ENCODE measurements around the gene WRAP53. TPM values are rescaled to one million over a fixed set of nuclear protein-coding genes. Genes with fewer than 3 reads are reported as not detected.

Gene WRAP53
- total and polyA plus RNA-seq, 2 of the 13 experiments (the other 11 are each of a cell fraction or from before 2014, with no cell fraction given) = 7.0 to 19.5 TPM

DNA sequence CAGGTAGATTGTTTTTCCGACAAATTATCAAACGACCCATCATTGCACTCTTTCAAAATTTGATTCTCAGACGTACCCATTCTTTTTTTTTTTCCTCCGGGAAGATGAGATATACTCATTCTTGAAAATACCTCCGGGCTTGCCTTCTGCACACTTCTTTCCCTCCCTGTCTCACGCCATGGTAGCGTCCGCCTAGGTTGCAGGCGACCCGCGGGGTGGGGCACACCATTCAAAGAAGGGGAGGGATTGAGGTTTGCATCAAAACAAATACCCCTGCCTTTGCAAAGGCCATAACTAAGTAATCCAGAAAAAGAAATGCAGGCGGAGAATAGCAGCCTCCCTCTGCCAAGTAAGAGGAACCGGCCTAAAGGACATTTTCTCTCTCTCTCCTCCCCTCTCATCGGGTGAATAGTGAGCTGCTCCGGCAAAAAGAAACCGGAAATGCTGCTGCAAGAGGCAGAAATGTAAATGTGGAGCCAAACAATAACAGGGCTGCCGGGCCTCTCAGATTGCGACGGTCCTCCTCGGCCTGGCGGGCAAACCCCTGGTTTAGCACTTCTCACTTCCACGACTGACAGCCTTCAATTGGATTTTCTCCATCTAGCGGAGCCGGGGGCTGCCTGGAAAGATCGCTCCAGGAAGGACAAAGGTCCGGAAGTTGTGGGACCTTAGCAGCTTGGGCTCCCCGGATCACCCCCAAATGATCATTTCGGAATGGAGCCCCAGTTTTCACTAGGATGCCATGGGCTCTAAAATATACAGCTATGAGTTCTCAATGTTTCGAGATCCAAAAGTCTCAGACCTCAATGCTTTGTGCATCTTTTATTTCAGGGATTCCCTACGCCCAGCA, 1.8 kb upstream of the WRAP53 start (continued):
- TF ChIP-seq, protein P1, sequence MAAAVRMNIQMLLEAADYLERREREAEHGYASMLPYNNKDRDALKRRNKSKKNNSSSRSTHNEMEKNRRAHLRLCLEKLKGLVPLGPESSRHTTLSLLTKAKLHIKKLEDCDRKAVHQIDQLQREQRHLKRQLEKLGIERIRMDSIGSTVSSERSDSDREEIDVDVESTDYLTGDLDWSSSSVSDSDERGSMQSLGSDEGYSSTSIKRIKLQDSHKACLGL (CRISPR knock-in tag; IDR thresholded peaks at IDR 0.05) = no peak; the same call in 1 of the 2 replicates
- no peak for TF ChIP-seq TBP (CRISPR knock-in tag; IDR thresholded peaks at IDR 0.05)
- TF ChIP-seq, protein P2, sequence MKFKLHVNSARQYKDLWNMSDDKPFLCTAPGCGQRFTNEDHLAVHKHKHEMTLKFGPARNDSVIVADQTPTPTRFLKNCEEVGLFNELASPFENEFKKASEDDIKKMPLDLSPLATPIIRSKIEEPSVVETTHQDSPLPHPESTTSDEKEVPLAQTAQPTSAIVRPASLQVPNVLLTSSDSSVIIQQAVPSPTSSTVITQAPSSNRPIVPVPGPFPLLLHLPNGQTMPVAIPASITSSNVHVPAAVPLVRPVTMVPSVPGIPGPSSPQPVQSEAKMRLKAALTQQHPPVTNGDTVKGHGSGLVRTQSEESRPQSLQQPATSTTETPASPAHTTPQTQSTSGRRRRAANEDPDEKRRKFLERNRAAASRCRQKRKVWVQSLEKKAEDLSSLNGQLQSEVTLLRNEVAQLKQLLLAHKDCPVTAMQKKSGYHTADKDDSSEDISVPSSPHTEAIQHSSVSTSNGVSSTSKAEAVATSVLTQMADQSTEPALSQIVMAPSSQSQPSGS (CRISPR knock-in tag; IDR thresholded peaks at IDR 0.05) = no peak
- TF ChIP-seq BHLHE40 (IDR thresholded peaks at IDR 0.05; ENCODE audit: low read length) = peak; percentile 94
- TF ChIP-seq, protein P3, sequence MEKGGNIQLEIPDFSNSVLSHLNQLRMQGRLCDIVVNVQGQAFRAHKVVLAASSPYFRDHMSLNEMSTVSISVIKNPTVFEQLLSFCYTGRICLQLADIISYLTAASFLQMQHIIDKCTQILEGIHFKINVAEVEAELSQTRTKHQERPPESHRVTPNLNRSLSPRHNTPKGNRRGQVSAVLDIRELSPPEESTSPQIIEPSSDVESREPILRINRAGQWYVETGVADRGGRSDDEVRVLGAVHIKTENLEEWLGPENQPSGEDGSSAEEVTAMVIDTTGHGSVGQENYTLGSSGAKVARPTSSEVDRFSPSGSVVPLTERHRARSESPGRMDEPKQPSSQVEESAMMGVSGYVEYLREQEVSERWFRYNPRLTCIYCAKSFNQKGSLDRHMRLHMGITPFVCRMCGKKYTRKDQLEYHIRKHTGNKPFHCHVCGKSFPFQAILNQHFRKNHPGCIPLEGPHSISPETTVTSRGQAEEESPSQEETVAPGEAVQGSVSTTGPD (CRISPR knock-in tag; IDR thresholded peaks at IDR 0.05) = no peak
- peak; percentile 10; the same call in 1 of the 2 replicates for TF ChIP-seq ZFX (CRISPR knock-in tag; IDR thresholded peaks at IDR 0.05; ENCODE audit: low read depth)
- no peak for TF ChIP-seq LCORL (IDR thresholded peaks at IDR 0.05)
- no peak for TF ChIP-seq LCORL (CRISPR knock-in tag; IDR thresholded peaks at IDR 0.05)
- no peak for TF ChIP-seq NFRKB (IDR thresholded peaks at IDR 0.05)
- TF ChIP-seq ZNF230 (CRISPR knock-in tag; IDR thresholded peaks at IDR 0.05) = peak; percentile 85; the same call in 1 of the 2 replicates
- TF ChIP-seq DR1 (CRISPR knock-in tag; IDR thresholded peaks at IDR 0.05) = 0 out of 2 replicates have a peak, but pooled peaks have one; percentile 25
- TF ChIP-seq PHB2 (IDR thresholded peaks at IDR 0.05; ENCODE audit: partially characterized antibody) = no peak
- 0 out of 2 replicates have a peak, but pooled peaks have one; percentile 42 for TF ChIP-seq ETV5 (CRISPR knock-in tag; IDR thresholded peaks at IDR 0.05; ENCODE audit: borderline replicate concordance)
- TF ChIP-seq DNMT3B (CRISPR knock-in tag; conservative IDR thresholded peaks at IDR 0.05) = no peak
- no peak for TF ChIP-seq GATA4 (IDR thresholded peaks at IDR 0.05; ENCODE audit: borderline replicate concordance, low read depth)
- TF ChIP-seq, protein P4, sequence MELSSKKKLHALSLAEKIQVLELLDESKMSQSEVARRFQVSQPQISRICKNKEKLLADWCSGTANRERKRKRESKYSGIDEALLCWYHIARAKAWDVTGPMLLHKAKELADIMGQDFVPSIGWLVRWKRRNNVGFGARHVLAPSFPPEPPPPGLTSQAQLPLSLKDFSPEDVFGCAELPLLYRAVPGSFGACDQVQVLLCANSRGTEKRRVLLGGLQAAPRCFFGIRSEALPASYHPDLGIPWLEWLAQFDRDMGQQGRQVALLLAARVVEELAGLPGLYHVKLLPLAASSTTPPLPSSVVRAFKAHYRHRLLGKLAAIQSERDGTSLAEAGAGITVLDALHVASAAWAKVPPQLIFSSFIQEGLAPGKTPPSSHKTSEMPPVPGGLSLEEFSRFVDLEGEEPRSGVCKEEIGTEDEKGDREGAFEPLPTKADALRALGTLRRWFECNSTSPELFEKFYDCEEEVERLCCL (CRISPR knock-in tag; IDR thresholded peaks at IDR 0.05; ENCODE audit: borderline replicate concordance) = no peak
- no peak for TF ChIP-seq CHCHD3 (CRISPR knock-in tag; IDR thresholded peaks at IDR 0.05)
- TF ChIP-seq NFKB2 (CRISPR knock-in tag; IDR thresholded peaks at IDR 0.05; ENCODE audit: borderline replicate concordance) = no peak
- TF ChIP-seq ZNF556 (CRISPR knock-in tag; IDR thresholded peaks at IDR 0.05; ENCODE audit: borderline replicate concordance) = no peak
- TF ChIP-seq NFIB (CRISPR knock-in tag; IDR thresholded peaks at IDR 0.05; ENCODE audit: borderline replicate concordance) = no peak
- no peak for TF ChIP-seq RFXANK (CRISPR knock-in tag; IDR thresholded peaks at IDR 0.05)
- no peak for TF ChIP-seq ZNF460 (CRISPR knock-in tag; IDR thresholded peaks at IDR 0.05; ENCODE audit: borderline replicate concordance)
- TF ChIP-seq, protein P5, sequence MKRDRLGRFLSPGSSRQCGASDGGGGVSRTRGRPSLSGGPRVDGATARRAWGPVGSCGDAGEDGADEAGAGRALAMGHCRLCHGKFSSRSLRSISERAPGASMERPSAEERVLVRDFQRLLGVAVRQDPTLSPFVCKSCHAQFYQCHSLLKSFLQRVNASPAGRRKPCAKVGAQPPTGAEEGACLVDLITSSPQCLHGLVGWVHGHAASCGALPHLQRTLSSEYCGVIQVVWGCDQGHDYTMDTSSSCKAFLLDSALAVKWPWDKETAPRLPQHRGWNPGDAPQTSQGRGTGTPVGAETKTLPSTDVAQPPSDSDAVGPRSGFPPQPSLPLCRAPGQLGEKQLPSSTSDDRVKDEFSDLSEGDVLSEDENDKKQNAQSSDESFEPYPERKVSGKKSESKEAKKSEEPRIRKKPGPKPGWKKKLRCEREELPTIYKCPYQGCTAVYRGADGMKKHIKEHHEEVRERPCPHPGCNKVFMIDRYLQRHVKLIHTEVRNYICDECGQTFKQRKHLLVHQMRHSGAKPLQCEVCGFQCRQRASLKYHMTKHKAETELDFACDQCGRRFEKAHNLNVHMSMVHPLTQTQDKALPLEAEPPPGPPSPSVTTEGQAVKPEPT (CRISPR knock-in tag; IDR thresholded peaks at IDR 0.05; ENCODE audit: low read depth) = no peak; the same call in 1 of the 2 replicates
- no peak for TF ChIP-seq ZNF367 (CRISPR knock-in tag; IDR thresholded peaks at IDR 0.05; ENCODE audit: borderline replicate concordance)
- no peak for TF ChIP-seq ZNF737 (CRISPR knock-in tag; IDR thresholded peaks at IDR 0.05; ENCODE audit: borderline replicate concordance)
